MCF 10A (cell line): Measurements from ENCODE around the gene OSBPL2. TPM values are rescaled to one million over a fixed set of nuclear protein-coding genes. Genes with fewer than 3 reads are reported as not detected.

Experiments used
- BruUV-seq: library from RNA; stranded (reverse); fragments of 400-500 nt; replicated peaks from 2 replicates; lab custom pipeline; 2021; lab: Mats Ljungman, UMichigan
- CTCF ChIA-PET: fragments of 300-600 bp; sonication (Branson Sonifier 250); formaldehyde crosslinking; extraction: SDS; loops from one replicate; lab custom pipeline; 2021; ENCODE audit warnings: antibody characterized with exemption, inconsistent platforms; lab: Yijun Ruan, JAX
- POLR2A ChIA-PET: fragments of 300-600, 350-650 bp; sonication (Branson Sonifier 250); formaldehyde crosslinking; extraction: SDS; loops from one replicate; lab custom pipeline; 2020; ENCODE audit warnings: antibody characterized with exemption, inconsistent platforms; lab: Yijun Ruan, JAX
- DNase-seq: peaks from one replicate; pipeline ENCODE4 v3.0.0-alpha.2; 2018; ENCODE audit not compliant: unreplicated experiment
- H3K27ac Mint-ChIP-seq: one replicate; pipeline ENCODE4 v1.8.0; 2022; ENCODE audit warnings: mild to moderate bottlenecking, low read depth, mixed read lengths; ENCODE audit not compliant: unreplicated experiment
- H3K27me3 Mint-ChIP-seq: one replicate; pipeline ENCODE4 v1.8.0; 2022; ENCODE audit warnings: mixed read lengths; ENCODE audit not compliant: insufficient read depth, unreplicated experiment
- H3K36me3 Mint-ChIP-seq: one replicate; pipeline ENCODE4 v1.8.0; 2022; ENCODE audit warnings: mild to moderate bottlenecking, moderate library complexity, mixed read lengths; ENCODE audit not compliant: insufficient read depth, unreplicated experiment
- H3K4me1 Mint-ChIP-seq: one replicate; pipeline ENCODE4 v1.8.0; 2022; ENCODE audit warnings: mixed read lengths; ENCODE audit not compliant: insufficient read depth, unreplicated experiment
- H3K4me3 Mint-ChIP-seq: one replicate; pipeline ENCODE4 v1.8.0; 2022; ENCODE audit warnings: mild to moderate bottlenecking, moderate library complexity, mixed read lengths; ENCODE audit not compliant: unreplicated experiment
- H3K9me3 Mint-ChIP-seq: one replicate; pipeline ENCODE4 v1.8.0; 2022; ENCODE audit warnings: mixed read lengths; ENCODE audit not compliant: unreplicated experiment
- intact Hi-C: fragments of 100-400 bp; cut with micrococcal nuclease; formaldehyde crosslinking; loops from 2 replicates; pipeline ENCODE4 v1.14.1; 2022
- total RNA-seq: library from RNA; stranded (reverse); gene quantifications from 2 replicates; pipeline ENCODE4 v1.2.3, GENCODE V29; 2022
- TF ChIP-seq, protein P1 (sequence below): fragments of 200-600 bp; IDR thresholded peaks from one replicate; pipeline ENCODE4 v1.8.0; 2022; ENCODE audit warnings: antibody characterized with exemption, mild to moderate bottlenecking; ENCODE audit not compliant: unreplicated experiment

OSBPL2 gene
- total RNA-seq, 1 experiment from 2014 or later: 38.8 TPM

- Mint-ChIP-seq H3K27ac (no peak overlapping the region), H3K27me3 (no peaks in the 10 kb centered on the region), H3K36me3 (peaks cover 61% of the 10 kb centered on the region), H3K9me3 (no peaks in the 10 kb centered on the region), H3K4me1 (no peaks in the 10 kb centered on the region), H3K4me3 (no peak overlapping the region)
- TF ChIP-seq, protein P1, sequence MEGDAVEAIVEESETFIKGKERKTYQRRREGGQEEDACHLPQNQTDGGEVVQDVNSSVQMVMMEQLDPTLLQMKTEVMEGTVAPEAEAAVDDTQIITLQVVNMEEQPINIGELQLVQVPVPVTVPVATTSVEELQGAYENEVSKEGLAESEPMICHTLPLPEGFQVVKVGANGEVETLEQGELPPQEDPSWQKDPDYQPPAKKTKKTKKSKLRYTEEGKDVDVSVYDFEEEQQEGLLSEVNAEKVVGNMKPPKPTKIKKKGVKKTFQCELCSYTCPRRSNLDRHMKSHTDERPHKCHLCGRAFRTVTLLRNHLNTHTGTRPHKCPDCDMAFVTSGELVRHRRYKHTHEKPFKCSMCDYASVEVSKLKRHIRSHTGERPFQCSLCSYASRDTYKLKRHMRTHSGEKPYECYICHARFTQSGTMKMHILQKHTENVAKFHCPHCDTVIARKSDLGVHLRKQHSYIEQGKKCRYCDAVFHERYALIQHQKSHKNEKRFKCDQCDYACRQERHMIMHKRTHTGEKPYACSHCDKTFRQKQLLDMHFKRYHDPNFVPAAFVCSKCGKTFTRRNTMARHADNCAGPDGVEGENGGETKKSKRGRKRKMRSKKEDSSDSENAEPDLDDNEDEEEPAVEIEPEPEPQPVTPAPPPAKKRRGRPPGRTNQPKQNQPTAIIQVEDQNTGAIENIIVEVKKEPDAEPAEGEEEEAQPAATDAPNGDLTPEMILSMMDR: no peak
- no peak for DNase-seq
- intact Hi-C loops: no loop called here
- BruUV-seq: no TSS peak
- CTCF ChIA-PET: no interaction called here
- POLR2A ChIA-PET: no interaction called here
These were observed 51.6 kb downstream of the OSBPL2 start for GRCh38 chr20:62289898-62290297.

DNA sequence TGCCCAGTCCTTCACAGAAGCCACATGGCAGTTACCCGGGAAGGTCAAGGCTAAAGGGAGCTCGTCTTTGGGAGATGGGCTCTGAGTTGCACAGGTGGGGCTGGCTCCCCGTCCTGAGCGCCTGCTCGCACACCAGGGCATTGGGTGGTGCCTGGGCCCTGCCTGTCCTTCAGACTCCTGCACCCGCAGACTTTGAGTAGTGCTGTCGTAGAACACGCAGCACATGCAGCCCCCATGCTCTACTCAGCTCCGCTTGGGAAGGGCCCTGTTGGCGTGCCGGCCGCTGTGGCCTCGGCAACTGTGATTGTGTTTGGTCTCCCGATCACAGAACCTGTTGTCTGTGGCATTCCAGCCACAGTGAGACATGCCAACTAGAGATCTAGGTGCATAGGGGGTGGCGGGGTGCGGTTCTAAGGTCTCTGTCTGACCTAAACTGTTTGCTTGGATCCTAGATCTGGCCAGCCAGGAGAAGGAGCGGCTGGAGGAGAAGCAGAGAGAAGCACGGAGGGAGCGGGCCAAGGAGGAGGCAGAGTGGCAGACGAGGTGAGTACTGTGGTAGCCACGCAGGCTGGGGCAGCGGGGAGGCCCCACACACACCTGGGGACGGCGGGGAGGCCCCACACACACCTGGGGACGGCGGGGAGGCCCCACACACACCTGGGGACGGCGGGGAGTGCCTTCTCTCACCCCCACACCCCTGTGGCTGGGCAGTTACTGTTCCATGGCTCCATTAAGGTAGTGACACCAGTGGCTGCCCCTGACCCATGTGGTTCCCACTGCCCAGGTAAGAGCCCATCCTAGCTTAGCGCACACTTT, 53.1 kb downstream of the OSBPL2 start:
- Mint-ChIP-seq H3K9me3 (no peaks in the 10 kb centered on the region), H3K27ac (no peak overlapping the region), H3K4me1 (no peaks in the 10 kb centered on the region), H3K27me3 (no peaks in the 10 kb centered on the region), H3K36me3 (peaks cover 71% of the 10 kb centered on the region), H3K4me3 (no peak overlapping the region)
- BruUV-seq: no TSS peak
- ChIA-PET POLR2A (interaction anchor here (0.7 kb wide), 1 partner anchor 47 kb away, joined by 3 read pairs; no protein-coding TSS in a partner anchor), CTCF (interaction anchor here (1.2 to 1.4 kb wide), 2 partner anchors 10 kb away, joined by 3 read pairs; no protein-coding TSS in a partner anchor)
- intact Hi-C loops: no loop called here
- TF ChIP-seq, protein P1: no peak
- no peak for DNase-seq

DNA sequence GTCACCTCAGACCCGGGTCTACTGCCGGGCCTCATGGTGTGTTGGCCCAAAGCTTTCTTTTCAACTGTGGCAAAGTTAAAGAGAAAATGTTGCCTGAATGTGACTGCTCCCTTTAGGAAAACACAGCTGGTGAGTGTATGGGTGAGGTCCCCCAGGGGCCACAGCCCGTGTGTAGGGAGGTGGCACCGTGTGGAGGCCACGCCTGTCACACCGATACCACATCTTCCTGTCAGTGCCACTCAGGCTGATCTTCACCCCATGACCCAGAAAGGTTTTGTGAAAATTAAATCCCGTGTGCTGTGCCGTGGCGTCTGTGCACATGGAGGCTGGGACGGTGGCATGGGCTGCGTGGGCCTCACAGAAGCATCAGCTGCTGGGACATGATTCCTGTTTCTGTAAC, 53.8 kb downstream of the OSBPL2 start:
- H3K4me3 Mint-ChIP-seq: no peak overlapping the region
- BruUV-seq: no TSS peak

More for the DNA sequence above, 53.8 kb downstream of the OSBPL2 start:
- Mint-ChIP-seq H3K4me1 (no peaks in the 10 kb centered on the region), H3K27me3 (no peaks in the 10 kb centered on the region), H3K9me3 (no peaks in the 10 kb centered on the region), H3K27ac (no peak overlapping the region), H3K36me3 (peaks cover 65% of the 10 kb centered on the region)
- CTCF ChIA-PET: interaction anchor here (0.6 to 1.4 kb wide), 2 partner anchors 9 to 67 kb away, joined by 3 read pairs; no protein-coding TSS in a partner anchor
- intact Hi-C loops: no loop called here
- no peak for DNase-seq
- TF ChIP-seq, protein P1: no peak
- POLR2A ChIA-PET: interaction anchor here (0.7 kb wide), 1 partner anchor 47 kb away, joined by 3 read pairs; no protein-coding TSS in a partner anchor
